Measurements from ENCODE around the gene C4BPA.

C4BPA gene

GRCh38 chr1:207140536-207140935 is 36.5 kb downstream of the C4BPA start:
- Histone ChIP-seq H3K9me3 (ENCODE audit: insufficient read depth, low read length) (no peaks in the 10 kb centered on the region), H2AFZ (ENCODE audit: low read depth, low read length, severe bottlenecking) (no peak overlapping the region)
- no peak for TF ChIP-seq CTCF (IDR thresholded peaks at IDR 0.05; ENCODE audit: insufficient read depth, low read length, poor library complexity, severe bottlenecking)
- no peak for TF ChIP-seq EZH2phosphoT487 (conservative IDR thresholded peaks at IDR 0.05; ENCODE audit: low read length)

GRCh38 chr1:207145401-207146058 is 41.5 kb downstream of the C4BPA start:
- H3K27me3 ChIP-seq (ENCODE audit: low read length): no peaks in the 10 kb centered on the region
- no peak overlapping the region for H2AFZ ChIP-seq (ENCODE audit: low read depth, low read length, severe bottlenecking)
- H3K27ac ChIP-seq (ENCODE audit: low read depth, low read length): no peak overlapping the region

More at GRCh38 chr1:207140536-207140935, 36.5 kb downstream of the C4BPA start:
- no peaks in the 10 kb centered on the region for H3K36me3 ChIP-seq (ENCODE audit: low read length)
- no peak overlapping the region for H3K4me2 ChIP-seq (ENCODE audit: low read depth, low read length, poor library complexity, severe bottlenecking)
- H3K27ac ChIP-seq (ENCODE audit: low read depth, low read length): no peak overlapping the region
- no peaks in the 10 kb centered on the region for H4K20me1 ChIP-seq (ENCODE audit: low read depth, low read length)
- H3F3A ChIP-seq (ENCODE audit: insufficient read depth): no peaks in the 10 kb centered on the region
- H3K79me2 ChIP-seq (ENCODE audit: insufficient read depth, low read length): no peaks in the 10 kb centered on the region
- no peak overlapping the region for H3K4me3 ChIP-seq (ENCODE audit: insufficient read depth, low read length, poor library complexity, severe bottlenecking)
- H3K27me3 ChIP-seq (ENCODE audit: low read length): no peaks in the 10 kb centered on the region
- H3K9me2 ChIP-seq (replicated peaks; ENCODE audit: insufficient read depth, low read length): no peaks in the 10 kb centered on the region
- H3K9ac ChIP-seq (ENCODE audit: low read length): no peak overlapping the region

DNA sequence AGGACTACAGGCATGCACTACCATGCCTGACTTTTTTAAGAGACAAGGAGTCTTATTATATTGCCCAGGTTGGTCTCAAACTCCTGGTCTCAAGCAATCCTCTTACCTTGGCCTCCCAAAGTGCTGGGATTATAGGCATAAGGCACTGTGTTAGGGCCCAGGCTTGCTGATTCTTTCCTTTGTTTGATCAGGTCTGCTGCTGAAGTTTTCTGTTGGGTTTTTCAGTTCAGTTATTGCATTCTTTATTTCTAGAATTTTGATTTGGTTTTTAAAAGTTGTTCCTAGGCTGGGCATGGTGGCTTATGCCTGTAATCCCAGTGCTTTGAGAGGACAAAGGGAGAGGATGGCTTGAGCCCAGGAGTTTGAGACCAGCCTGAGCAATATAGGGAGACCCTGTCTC is 47.9 kb downstream of the C4BPA start:
- no peaks in the 10 kb centered on the region for H3K79me2 ChIP-seq (ENCODE audit: insufficient read depth, low read length)
- no peaks in the 10 kb centered on the region for H3K9me3 ChIP-seq (ENCODE audit: insufficient read depth, low read length)
- no peak for TF ChIP-seq EZH2phosphoT487 (conservative IDR thresholded peaks at IDR 0.05; ENCODE audit: low read length)
- TF ChIP-seq CTCF (IDR thresholded peaks at IDR 0.05; ENCODE audit: insufficient read depth, low read length, poor library complexity, severe bottlenecking): no peak
- no peaks in the 10 kb centered on the region for H3K9me2 ChIP-seq (replicated peaks; ENCODE audit: insufficient read depth, low read length)
- H3K4me2 ChIP-seq (ENCODE audit: low read depth, low read length, poor library complexity, severe bottlenecking): no peak overlapping the region
- no peak overlapping the region for H3K27ac ChIP-seq (ENCODE audit: low read depth, low read length)
- no peak overlapping the region for H3K9ac ChIP-seq (ENCODE audit: low read length)
- H3K36me3 ChIP-seq (ENCODE audit: low read length): no peaks in the 10 kb centered on the region
- no peak overlapping the region for H2AFZ ChIP-seq (ENCODE audit: low read depth, low read length, severe bottlenecking)
- H3K4me3 ChIP-seq (ENCODE audit: insufficient read depth, low read length, poor library complexity, severe bottlenecking): no peak overlapping the region
- H4K20me1 ChIP-seq (ENCODE audit: low read depth, low read length): no peaks in the 10 kb centered on the region
- no peaks in the 10 kb centered on the region for H3K27me3 ChIP-seq (ENCODE audit: low read length)
- H3F3A ChIP-seq (ENCODE audit: insufficient read depth): no peaks in the 10 kb centered on the region

More at GRCh38 chr1:207145401-207146058, 41.5 kb downstream of the C4BPA start:
- no peak overlapping the region for H3K4me2 ChIP-seq (ENCODE audit: low read depth, low read length, poor library complexity, severe bottlenecking)
- H4K20me1 ChIP-seq (ENCODE audit: low read depth, low read length): no peaks in the 10 kb centered on the region
- no peak for TF ChIP-seq EZH2phosphoT487 (conservative IDR thresholded peaks at IDR 0.05; ENCODE audit: low read length)
- no peak for TF ChIP-seq CTCF (IDR thresholded peaks at IDR 0.05; ENCODE audit: insufficient read depth, low read length, poor library complexity, severe bottlenecking)
- no peaks in the 10 kb centered on the region for H3K79me2 ChIP-seq (ENCODE audit: insufficient read depth, low read length)
- no peaks in the 10 kb centered on the region for H3K9me3 ChIP-seq (ENCODE audit: insufficient read depth, low read length)
- H3K4me3 ChIP-seq (ENCODE audit: insufficient read depth, low read length, poor library complexity, severe bottlenecking): no peak overlapping the region
- H3K36me3 ChIP-seq (ENCODE audit: low read length): no peaks in the 10 kb centered on the region
- H3F3A ChIP-seq (ENCODE audit: insufficient read depth): no peaks in the 10 kb centered on the region
- no peaks in the 10 kb centered on the region for H3K9me2 ChIP-seq (replicated peaks; ENCODE audit: insufficient read depth, low read length)
- no peak overlapping the region for H3K9ac ChIP-seq (ENCODE audit: low read length)
